ENCODE measurements around the gene TCF4.

The TCF4 gene

GRCh38 chr18:55404136-55404830 is 183.7 kb downstream of the TCF4 start:
- DNase-seq: no peak

- no peak for DNase-seq
Measured at GRCh38 chr18:55403421-55403949, 184.5 kb downstream of the TCF4 start.

GRCh38 chr18:55402731-55403405 is 185.1 kb downstream of the TCF4 start:
- DNase-seq: no peak

GRCh38 chr18:55401638-55402191 is 186.3 kb downstream of the TCF4 start:
- no peak for DNase-seq

- DNase-seq: no peak
Measured at GRCh38 chr18:55400590-55401541, 187.1 kb downstream of the TCF4 start.

GRCh38 chr18:55400081-55400480 is 187.9 kb downstream of the TCF4 start:
- no peak for DNase-seq

GRCh38 chr18:55398858-55399257 is 189.1 kb downstream of the TCF4 start:
- DNase-seq: no peak

- DNase-seq: no peak
Measured at GRCh38 chr18:55396979-55397378, 191.0 kb downstream of the TCF4 start.

GRCh38 chr18:55396267-55396905 is 191.6 kb downstream of the TCF4 start:
- no peak for DNase-seq

GRCh38 chr18:55395799-55396198 is 192.2 kb downstream of the TCF4 start:
- no peak for DNase-seq

GRCh38 chr18:55390898-55391297 is 197.1 kb downstream of the TCF4 start:
- DNase-seq: no peak

GRCh38 chr18:55387139-55387984 is 200.6 kb downstream of the TCF4 start:
- no peak for DNase-seq

- DNase-seq: no peak
Measured at GRCh38 chr18:55386545-55386944, 201.4 kb downstream of the TCF4 start.

GRCh38 chr18:55385770-55386169 is 202.2 kb downstream of the TCF4 start:
- DNase-seq: no peak

- DNase-seq: no peak
Measured at GRCh38 chr18:55384551-55385275, 203.3 kb downstream of the TCF4 start.

- DNase-seq: no peak
Measured at GRCh38 chr18:55384115-55384514, 203.9 kb downstream of the TCF4 start.

GRCh38 chr18:55382277-55382805 is 205.7 kb downstream of the TCF4 start:
- DNase-seq: no peak

GRCh38 chr18:55381277-55381676 is 206.7 kb downstream of the TCF4 start:
- no peak for DNase-seq

GRCh38 chr18:55380589-55380988 is 207.4 kb downstream of the TCF4 start:
- no peak for DNase-seq

GRCh38 chr18:55376387-55376786 is 211.6 kb downstream of the TCF4 start:
- DNase-seq: no peak
